Mesenteric fat pad (tissue), 1 donor: ENCODE data around the gene PNRC2. TPM values are rescaled to one million over a fixed set of nuclear protein-coding genes. Genes with fewer than 3 reads are reported as not detected.
"Not testable (repeated sequence)": the region's sequence is repeated elsewhere in the genome, so short reads cannot be mapped to it uniquely, and the experiment has no call there.

ENCODE experiments used
- DNase-seq: peaks from one replicate; pipeline ENCODE4 v3.0.0-alpha.2; 2020; ENCODE audit warnings: low spot score
- microRNA-seq: library from miRNA; unstranded; fragments of <30 nt; microRNA quantifications from one replicate; pipeline ENCODE4 v1.2.0, GENCODE V29; 2020; ENCODE audit warnings: borderline number of aligned reads
- total RNA-seq: library from RNA; stranded (reverse); fragmentation: NEBNext Ultra II Directional; extraction: Animal tissue kit (Norgen Biotek cat#: 25700); gene quantifications from one replicate; pipeline ENCODE4 v1.2.1, GENCODE V29; 2021
- donor health status: DM: yes; HTN: yes; CAD: no.

PNRC2 gene
- total RNA-seq, 1 donor from 2014 or later, result 94.5 TPM

GRCh38 chr1:23984417-23985186 is 25.0 kb downstream of the PNRC2 start:
- no peak for DNase-seq

GRCh38 chr1:23987038-23987437 is 27.4 kb downstream of the PNRC2 start:
- not testable (repeated sequence) for DNase-seq

GRCh38 chr1:23989263-23989662 is 29.6 kb downstream of the PNRC2 start:
- DNase-seq, result no peak

GRCh38 chr1:23992011-23992410 is 32.4 kb downstream of the PNRC2 start:
- DNase-seq, result not testable (repeated sequence)

- no peak for DNase-seq
Measured at GRCh38 chr1:23995431-23995837, 35.8 kb downstream of the PNRC2 start.

- DNase-seq, result no peak
Measured at GRCh38 chr1:23996700-23997229, 37.1 kb downstream of the PNRC2 start.

GRCh38 chr1:23997812-23998211 is 38.2 kb downstream of the PNRC2 start:
- no peak for DNase-seq

GRCh38 chr1:23999156-23999671 is 39.6 kb downstream of the PNRC2 start:
- DNase-seq, result no peak

GRCh38 chr1:24002695-24003094 is 43.1 kb downstream of the PNRC2 start:
- DNase-seq, result no peak

GRCh38 chr1:24003331-24003972 is 43.8 kb downstream of the PNRC2 start:
- no peak for DNase-seq

- peak; percentile 9 for DNase-seq
Measured at GRCh38 chr1:24004132-24004531, 44.5 kb downstream of the PNRC2 start.

- peak; percentile 6 for DNase-seq
Measured at GRCh38 chr1:24005163-24005562, 45.5 kb downstream of the PNRC2 start.

GRCh38 chr1:24007079-24007478 is 47.5 kb downstream of the PNRC2 start:
- no peak for DNase-seq

- DNase-seq, result not testable (repeated sequence)
Measured at GRCh38 chr1:24008574-24009184, 49.1 kb downstream of the PNRC2 start.

GRCh38 chr1:24009406-24009805 is 49.8 kb downstream of the PNRC2 start:
- DNase-seq, result no peak

- DNase-seq, result no peak
Measured at GRCh38 chr1:24010650-24011049, 51.0 kb downstream of the PNRC2 start.

- DNase-seq, result not testable (repeated sequence)
Measured at GRCh38 chr1:24012878-24013277, 53.2 kb downstream of the PNRC2 start.

Small RNA genes within 50 kb of the gene (microRNA-seq; reads per million reads assigned to microRNA genes)
- gene MIR378F, result not detected

Other genes with a start within 250 kb of the PNRC2 start
- 51.1 TPM for gene ELOA, start 216.4 kb upstream of the PNRC2 start, total RNA-seq
- gene PITHD1, start 181.4 kb upstream of the PNRC2 start, total RNA-seq, result 57.2 TPM
- 37.2 TPM for gene LYPLA2, start 168.7 kb upstream of the PNRC2 start, total RNA-seq
- 22.6 TPM for gene GALE, start 159.1 kb upstream of the PNRC2 start, total RNA-seq
- gene HMGCL, start 134.4 kb upstream of the PNRC2 start, total RNA-seq, result 31.7 TPM
- 40.6 TPM for gene FUCA1, start 91.5 kb upstream of the PNRC2 start, total RNA-seq
- gene CNR2, start 46.5 kb upstream of the PNRC2 start, total RNA-seq, result not detected
- gene SRSF10, start 20.5 kb downstream of the PNRC2 start, total RNA-seq, result 85.4 TPM
- gene MYOM3, start 152.3 kb downstream of the PNRC2 start, total RNA-seq, result 0.42 TPM
- gene IL22RA1, start 183.3 kb downstream of the PNRC2 start, total RNA-seq, result not detected
- gene IFNLR1, start 227.5 kb downstream of the PNRC2 start, total RNA-seq, result 0.22 TPM